GM10266 (cell line): ENCODE results near the gene TNNI2.
A peak's percentile ranks its signal among the peaks of the same experiment; 100 is the strongest.

ENCODE experiments used
- DNase-seq: peaks from one replicate; pipeline ENCODE4 v3.0.0; 2012; ENCODE audit errors: extremely low spot score
- TF ChIP-seq, protein P1 (sequence below): IDR thresholded peaks from 2 replicates; pipeline ENCODE4 v1.5.1; 2012; ENCODE audit warnings: mild to moderate bottlenecking, low read depth; ENCODE audit not compliant: control insufficient read depth, insufficient read depth; ENCODE audit errors: missing control alignments

Gene TNNI2

DNA sequence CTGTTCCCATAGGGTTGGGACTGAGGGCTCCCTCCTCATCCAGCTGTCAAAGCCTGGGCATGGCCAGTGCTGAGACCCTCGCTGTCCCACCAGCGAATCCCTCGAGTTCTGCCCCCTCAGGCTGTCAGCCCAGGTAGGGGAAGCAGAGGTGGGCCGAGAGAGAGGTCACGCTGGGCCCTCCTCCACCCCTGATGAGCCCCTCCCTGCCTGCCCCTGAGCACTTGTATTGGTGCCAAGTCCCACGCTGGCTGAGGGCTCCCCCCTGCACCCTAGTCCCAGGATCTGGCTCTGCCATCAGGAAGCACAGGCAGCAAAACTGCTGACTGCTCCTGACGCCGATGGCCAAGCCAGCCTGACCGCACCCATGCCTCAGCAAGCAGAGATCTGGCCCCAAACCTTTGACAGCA lies 49.6 kb downstream of the TNNI2 start:
- no peak for DNase-seq
- TF ChIP-seq, protein P1, sequence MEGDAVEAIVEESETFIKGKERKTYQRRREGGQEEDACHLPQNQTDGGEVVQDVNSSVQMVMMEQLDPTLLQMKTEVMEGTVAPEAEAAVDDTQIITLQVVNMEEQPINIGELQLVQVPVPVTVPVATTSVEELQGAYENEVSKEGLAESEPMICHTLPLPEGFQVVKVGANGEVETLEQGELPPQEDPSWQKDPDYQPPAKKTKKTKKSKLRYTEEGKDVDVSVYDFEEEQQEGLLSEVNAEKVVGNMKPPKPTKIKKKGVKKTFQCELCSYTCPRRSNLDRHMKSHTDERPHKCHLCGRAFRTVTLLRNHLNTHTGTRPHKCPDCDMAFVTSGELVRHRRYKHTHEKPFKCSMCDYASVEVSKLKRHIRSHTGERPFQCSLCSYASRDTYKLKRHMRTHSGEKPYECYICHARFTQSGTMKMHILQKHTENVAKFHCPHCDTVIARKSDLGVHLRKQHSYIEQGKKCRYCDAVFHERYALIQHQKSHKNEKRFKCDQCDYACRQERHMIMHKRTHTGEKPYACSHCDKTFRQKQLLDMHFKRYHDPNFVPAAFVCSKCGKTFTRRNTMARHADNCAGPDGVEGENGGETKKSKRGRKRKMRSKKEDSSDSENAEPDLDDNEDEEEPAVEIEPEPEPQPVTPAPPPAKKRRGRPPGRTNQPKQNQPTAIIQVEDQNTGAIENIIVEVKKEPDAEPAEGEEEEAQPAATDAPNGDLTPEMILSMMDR = no peak

DNA sequence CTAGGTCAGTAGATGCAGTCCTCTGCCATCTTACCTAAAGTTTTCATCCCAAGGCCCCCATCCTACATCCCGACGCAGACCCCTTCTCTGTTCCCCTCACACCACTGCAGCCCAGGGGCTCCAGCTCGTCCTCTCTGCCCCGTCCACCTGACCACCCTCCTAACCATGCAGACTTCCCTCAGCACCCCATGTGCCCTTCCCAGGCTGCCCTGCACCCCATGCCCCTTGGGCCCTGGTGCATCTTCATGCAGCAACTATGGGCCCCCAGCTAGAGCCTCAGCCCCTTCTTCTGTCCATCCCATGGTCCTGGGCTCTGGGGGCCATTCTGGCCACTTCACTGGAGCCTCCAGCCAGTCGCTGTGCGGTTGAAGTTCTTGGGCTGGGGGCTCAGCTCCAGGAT lies 50.0 kb downstream of the TNNI2 start:
- no peak for DNase-seq
- TF ChIP-seq, protein P1 = no peak

DNA sequence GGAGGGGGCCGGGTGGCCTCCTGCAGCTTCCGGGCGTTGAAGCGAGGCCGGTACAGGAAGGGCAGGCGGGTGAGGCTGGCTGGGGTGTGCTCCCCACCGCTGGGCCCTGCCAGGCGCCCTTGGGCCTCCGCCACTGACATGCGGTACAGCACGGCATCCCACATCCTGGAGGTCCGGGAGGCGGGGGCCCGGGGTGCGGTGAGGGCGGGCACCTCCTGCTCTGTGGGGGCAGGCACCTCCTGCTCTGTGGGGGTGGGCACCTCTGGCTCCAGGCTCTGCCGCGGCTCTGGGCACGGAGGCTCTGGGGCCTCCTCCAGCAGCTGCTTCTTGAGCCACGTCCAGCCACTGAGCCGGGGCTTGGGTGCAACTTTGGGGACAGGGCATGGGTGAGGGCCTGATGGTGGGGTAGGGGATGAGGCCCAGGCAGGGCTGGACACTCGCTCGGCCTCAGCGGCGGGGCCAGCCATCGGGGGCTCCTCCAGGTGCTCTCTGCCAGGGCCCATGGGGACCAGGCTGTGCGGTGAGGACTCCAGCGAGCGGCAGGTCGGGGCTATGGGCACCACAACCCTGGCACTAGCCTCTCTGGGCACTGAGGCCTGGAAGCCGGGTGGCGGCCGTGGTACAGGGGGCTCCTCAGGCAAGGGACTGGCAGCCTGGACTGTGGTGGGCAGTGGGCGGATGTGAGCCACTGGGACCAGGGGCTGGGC lies 50.6 kb downstream of the TNNI2 start:
- no peak for DNase-seq
- TF ChIP-seq, protein P1 = no peak

DNA sequence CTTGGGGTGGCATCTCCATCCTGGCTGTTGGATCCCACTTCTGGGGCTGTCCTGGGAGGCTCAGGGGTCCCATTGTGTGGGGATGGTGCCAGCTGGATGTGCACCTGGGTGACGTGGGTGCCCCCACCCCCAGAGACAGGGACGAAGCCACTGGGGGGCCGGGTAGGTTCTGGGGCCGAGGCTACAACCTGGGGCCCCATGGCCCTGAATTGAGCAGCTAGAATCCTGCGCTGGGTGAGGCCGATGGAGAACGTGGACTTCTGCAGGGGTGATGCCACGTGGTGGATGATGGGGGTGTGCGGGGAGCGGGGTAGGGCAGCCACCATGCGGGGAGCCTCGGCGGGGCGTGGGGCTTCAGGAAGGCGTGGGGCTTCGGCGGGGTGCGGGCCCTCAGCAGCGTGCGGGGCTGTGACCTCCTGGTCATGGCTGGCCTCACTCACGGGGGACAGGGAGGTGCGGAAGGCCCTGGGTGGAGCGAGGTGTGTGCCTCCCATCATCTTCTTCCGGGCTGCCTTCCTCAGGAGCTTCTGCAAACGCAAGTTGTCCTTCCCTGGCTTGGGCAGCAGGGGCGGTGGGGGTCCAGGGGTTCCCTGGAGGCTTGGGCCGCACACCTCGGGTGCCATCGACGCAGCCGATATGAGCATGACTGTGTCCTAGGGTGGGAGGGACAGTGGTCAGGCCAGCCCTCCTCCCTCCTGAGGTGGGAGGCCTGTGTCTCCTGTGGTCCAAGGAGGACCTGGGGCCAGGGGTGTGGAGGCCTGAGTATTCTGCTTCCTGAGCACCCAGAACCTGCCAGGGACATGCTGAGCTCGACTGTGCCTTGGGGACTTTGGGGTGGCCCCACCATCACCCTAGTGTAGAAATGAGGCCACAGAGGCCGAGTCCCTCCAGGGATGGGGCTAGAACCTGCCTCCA lies 51.4 kb downstream of the TNNI2 start:
- peak; percentile 42 for DNase-seq
- TF ChIP-seq, protein P1 = no peak
